Osteoblast (primary cell): ENCODE measurements around the gene PDE1C. TPM values are rescaled to one million over a fixed set of nuclear protein-coding genes. Genes with fewer than 3 reads are reported as not detected.

Source experiments
- DNase-seq: peaks from one replicate; pipeline ENCODE4 v3.0.0; 2011; ENCODE audit warnings: low spot score, mixed read lengths; ENCODE audit not compliant: insufficient read length; ENCODE audit errors: missing footprints
- H2AFZ ChIP-seq: 2 replicates; pipeline ENCODE4 v1.6.0; 2011; ENCODE audit warnings: mild to moderate bottlenecking, low read length
- H3K27ac ChIP-seq: 2 replicates; pipeline ENCODE4 v1.5.1; 2011; ENCODE audit warnings: mild to moderate bottlenecking, low read depth, low read length, moderate library complexity
- H3K27me3 ChIP-seq: 2 replicates; pipeline ENCODE4 v1.6.0; 2012; ENCODE audit warnings: mild to moderate bottlenecking, control low read depth, inconsistent platforms, low read length, moderate library complexity; ENCODE audit not compliant: insufficient read depth
- H3K36me3 ChIP-seq: 2 replicates; pipeline ENCODE4 v1.5.1; 2011; ENCODE audit warnings: mild to moderate bottlenecking, low read length, control low read depth, moderate library complexity; ENCODE audit not compliant: insufficient read depth
- H3K4me1 ChIP-seq: 2 replicates; pipeline ENCODE4 v1.5.1; 2011; ENCODE audit warnings: mild to moderate bottlenecking, low read length, control low read depth, moderate library complexity; ENCODE audit not compliant: insufficient read depth
- H3K4me2 ChIP-seq: 2 replicates; pipeline ENCODE4 v1.6.0; 2011; ENCODE audit warnings: mild to moderate bottlenecking, low read length; ENCODE audit not compliant: insufficient read depth
- H3K4me3 ChIP-seq: fragments of 200-600 bp; sonication (generic); 3 replicates; pipeline ENCODE4 v1.5.1; 2012; ENCODE audit warnings: mild to moderate bottlenecking, low read length, inconsistent platforms; ENCODE audit not compliant: insufficient read depth
- H3K79me2 ChIP-seq: 2 replicates; pipeline ENCODE4 v1.6.0; 2012; ENCODE audit warnings: mild to moderate bottlenecking, low read length, control low read depth, inconsistent platforms; ENCODE audit not compliant: insufficient read depth
- H3K9me3 ChIP-seq: 2 replicates; pipeline ENCODE4 v1.5.1; 2011; ENCODE audit warnings: low read depth, low read length, control low read depth
- H4K20me1 ChIP-seq: 2 replicates; pipeline ENCODE4 v1.6.0; 2012; ENCODE audit warnings: mild to moderate bottlenecking, low read length, control low read depth; ENCODE audit not compliant: insufficient read depth
- total RNA-seq: library from RNA; depleted of rRNA; stranded (reverse); fragments of >200 nt; gene quantifications from 2 replicates; pipeline ENCODE4 v1.2.3, GENCODE V29; 2012
- TF ChIP-seq, protein P1 (sequence below): IDR thresholded peaks from 2 replicates; pipeline ENCODE4 v1.5.1; 2011; ENCODE audit warnings: mild to moderate bottlenecking, low read depth, low read length, moderate library complexity; ENCODE audit errors: extremely low read depth

The PDE1C gene
- total RNA-seq, 1 donor = 149 TPM

DNA sequence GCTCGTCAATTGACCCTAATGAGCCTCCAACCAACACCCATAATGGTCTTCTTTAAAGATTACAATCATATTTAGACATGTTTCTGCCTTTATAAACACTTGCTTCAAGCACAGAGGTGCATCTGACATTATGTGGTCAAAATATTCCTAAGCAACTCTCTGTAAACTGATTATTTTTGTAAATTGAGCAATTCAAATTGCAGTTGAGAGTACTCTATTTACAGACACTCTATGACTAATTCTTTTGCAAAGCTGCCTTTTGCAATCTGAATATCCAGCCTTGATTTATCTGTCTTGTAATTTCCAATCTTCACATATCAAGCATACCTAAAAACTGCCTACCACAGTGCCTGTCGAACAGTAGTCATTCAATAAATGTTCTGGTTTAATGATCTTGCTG lies 112.0 kb downstream of the PDE1C start:
- TF ChIP-seq, protein P1, sequence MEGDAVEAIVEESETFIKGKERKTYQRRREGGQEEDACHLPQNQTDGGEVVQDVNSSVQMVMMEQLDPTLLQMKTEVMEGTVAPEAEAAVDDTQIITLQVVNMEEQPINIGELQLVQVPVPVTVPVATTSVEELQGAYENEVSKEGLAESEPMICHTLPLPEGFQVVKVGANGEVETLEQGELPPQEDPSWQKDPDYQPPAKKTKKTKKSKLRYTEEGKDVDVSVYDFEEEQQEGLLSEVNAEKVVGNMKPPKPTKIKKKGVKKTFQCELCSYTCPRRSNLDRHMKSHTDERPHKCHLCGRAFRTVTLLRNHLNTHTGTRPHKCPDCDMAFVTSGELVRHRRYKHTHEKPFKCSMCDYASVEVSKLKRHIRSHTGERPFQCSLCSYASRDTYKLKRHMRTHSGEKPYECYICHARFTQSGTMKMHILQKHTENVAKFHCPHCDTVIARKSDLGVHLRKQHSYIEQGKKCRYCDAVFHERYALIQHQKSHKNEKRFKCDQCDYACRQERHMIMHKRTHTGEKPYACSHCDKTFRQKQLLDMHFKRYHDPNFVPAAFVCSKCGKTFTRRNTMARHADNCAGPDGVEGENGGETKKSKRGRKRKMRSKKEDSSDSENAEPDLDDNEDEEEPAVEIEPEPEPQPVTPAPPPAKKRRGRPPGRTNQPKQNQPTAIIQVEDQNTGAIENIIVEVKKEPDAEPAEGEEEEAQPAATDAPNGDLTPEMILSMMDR = no peak
- H3K4me3 ChIP-seq = no peak overlapping the region
- H2AFZ ChIP-seq = no peak overlapping the region
- H3K4me1 ChIP-seq = peaks cover 41% of the 10 kb centered on the region
- H4K20me1 ChIP-seq = no peaks in the 10 kb centered on the region
- H3K79me2 ChIP-seq = peaks cover 36% of the 10 kb centered on the region
- H3K27ac ChIP-seq = peak overlapping the region; percentile 49
- DNase-seq = no peak
- no peaks in the 10 kb centered on the region for H3K36me3 ChIP-seq
- peaks cover 1% of the 10 kb centered on the region for H3K9me3 ChIP-seq
- peak overlapping the region; percentile 21 for H3K4me2 ChIP-seq
- no peaks in the 10 kb centered on the region for H3K27me3 ChIP-seq

DNA sequence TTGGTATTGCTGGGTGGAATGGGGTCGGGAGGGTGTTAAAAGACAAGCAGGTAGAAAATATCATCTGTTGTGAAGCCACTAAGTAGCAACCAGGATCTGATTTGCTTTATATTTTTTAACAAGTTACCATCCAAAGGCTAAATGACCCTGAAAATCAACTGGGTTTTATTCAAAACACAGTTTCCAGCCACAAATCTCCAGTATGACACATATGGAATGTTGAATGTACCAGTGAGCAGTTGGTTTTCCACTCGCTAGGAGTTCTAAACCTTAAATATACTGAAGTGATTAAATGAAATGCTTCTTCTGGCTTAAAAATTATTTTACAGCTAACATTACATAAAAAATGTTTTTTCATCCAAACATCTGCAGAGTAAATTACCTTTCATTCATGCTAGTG lies 112.5 kb downstream of the PDE1C start:
- no peaks in the 10 kb centered on the region for H4K20me1 ChIP-seq
- peak overlapping the region; percentile 49 for H3K27ac ChIP-seq
- H3K4me1 ChIP-seq = peaks cover 40% of the 10 kb centered on the region
- H3K27me3 ChIP-seq = no peaks in the 10 kb centered on the region
- no peak overlapping the region for H3K4me3 ChIP-seq
- H3K4me2 ChIP-seq = peak overlapping the region; percentile 21
- peaks cover 1% of the 10 kb centered on the region for H3K9me3 ChIP-seq
- no peak for DNase-seq
- H2AFZ ChIP-seq = no peak overlapping the region
- H3K36me3 ChIP-seq = no peaks in the 10 kb centered on the region
- H3K79me2 ChIP-seq = peaks cover 35% of the 10 kb centered on the region
- TF ChIP-seq, protein P1 = no peak

- Histone ChIP-seq H3K4me3 (no peak overlapping the region), H4K20me1 (no peaks in the 10 kb centered on the region), H3K27ac (peak overlapping the region; percentile 49)
Observed at GRCh38 chr7:31957090-31957720, 113.0 kb downstream of the PDE1C start.

GRCh38 chr7:31955641-31956040 lies 114.6 kb downstream of the PDE1C start:
- Histone ChIP-seq H3K36me3 (no peaks in the 10 kb centered on the region), H3K27me3 (no peaks in the 10 kb centered on the region), H4K20me1 (no peaks in the 10 kb centered on the region), H3K4me3 (no peak overlapping the region), H3K27ac (peak overlapping the region; percentile 6), H3K4me2 (no peak overlapping the region), H3K4me1 (peaks cover 38% of the 10 kb centered on the region), H2AFZ (no peak overlapping the region), H3K79me2 (peaks cover 26% of the 10 kb centered on the region), H3K9me3 (peaks cover 1% of the 10 kb centered on the region)
- TF ChIP-seq, protein P1 = no peak
- DNase-seq = no peak

More at GRCh38 chr7:31957090-31957720, 113.0 kb downstream of the PDE1C start:
- TF ChIP-seq, protein P1 = no peak
- no peak overlapping the region for H2AFZ ChIP-seq
- DNase-seq = peak; percentile 83
- peaks cover 35% of the 10 kb centered on the region for H3K4me1 ChIP-seq
- no peaks in the 10 kb centered on the region for H3K36me3 ChIP-seq
- peaks cover 1% of the 10 kb centered on the region for H3K9me3 ChIP-seq
- H3K4me2 ChIP-seq = peak overlapping the region; percentile 21
- H3K27me3 ChIP-seq = no peaks in the 10 kb centered on the region
- peaks cover 32% of the 10 kb centered on the region for H3K79me2 ChIP-seq
